GM19240 (cell line): ENCODE measurements around the gene BMP5.

ENCODE experiments used
- DNase-seq: peaks from one replicate; pipeline ENCODE4 v3.0.0; 2011; ENCODE audit warnings: low spot score; ENCODE audit not compliant: insufficient read length

BMP5 gene

GRCh38 chr6:55818482-55818881, 56.9 kb downstream of the BMP5 start:
- no peak for DNase-seq

- no peak for DNase-seq
Measured at GRCh38 chr6:55812509-55812908, 62.9 kb downstream of the BMP5 start.

GRCh38 chr6:55811074-55811473, 64.3 kb downstream of the BMP5 start:
- no peak for DNase-seq

- DNase-seq = no peak
Measured at GRCh38 chr6:55802259-55802658, 73.1 kb downstream of the BMP5 start.

GRCh38 chr6:55798571-55798970, 76.8 kb downstream of the BMP5 start:
- no peak for DNase-seq

GRCh38 chr6:55794136-55794812, 81.1 kb downstream of the BMP5 start:
- no peak for DNase-seq

GRCh38 chr6:55785273-55785672, 90.1 kb downstream of the BMP5 start:
- DNase-seq = no peak

GRCh38 chr6:55782275-55782674, 93.1 kb downstream of the BMP5 start:
- DNase-seq = no peak

GRCh38 chr6:55778705-55779104, 96.7 kb downstream of the BMP5 start:
- no peak for DNase-seq

GRCh38 chr6:55777469-55777868, 97.9 kb downstream of the BMP5 start:
- DNase-seq = no peak

GRCh38 chr6:55776113-55776512, 99.3 kb downstream of the BMP5 start:
- no peak for DNase-seq

GRCh38 chr6:55775029-55775318, 100.4 kb downstream of the BMP5 start:
- DNase-seq = no peak

GRCh38 chr6:55774286-55775028, 100.9 kb downstream of the BMP5 start:
- no peak for DNase-seq

- no peak for DNase-seq
Measured at GRCh38 chr6:55773620-55774216, 101.7 kb downstream of the BMP5 start.

- no peak for DNase-seq
Measured at GRCh38 chr6:55772730-55773129, 102.7 kb downstream of the BMP5 start.

- DNase-seq = no peak
Measured at GRCh38 chr6:55759536-55759935, 115.9 kb downstream of the BMP5 start.

GRCh38 chr6:55758156-55758937, 117.0 kb downstream of the BMP5 start:
- DNase-seq = no peak

GRCh38 chr6:55756531-55757031, 118.8 kb downstream of the BMP5 start:
- no peak for DNase-seq

GRCh38 chr6:55748880-55749279, 126.5 kb downstream of the BMP5 start:
- no peak for DNase-seq

GRCh38 chr6:55746473-55746872, 128.9 kb downstream of the BMP5 start:
- no peak for DNase-seq

- DNase-seq = no peak
Measured at GRCh38 chr6:55734256-55734655, 141.1 kb downstream of the BMP5 start.

GRCh38 chr6:55729665-55730064, 145.7 kb downstream of the BMP5 start:
- no peak for DNase-seq
